GM21737 (cell line): ENCODE results near the gene IKZF3.
"Not testable (repeated sequence)": the region's sequence is repeated elsewhere in the genome, so short reads cannot be mapped to it uniquely, and the experiment has no call there.

Source experiments
- ATAC-seq: cut with Tn5 transposase; IDR thresholded peaks from one replicate; pipeline ENCODE4 v1.9.1; 2021; ENCODE audit warnings: mild to moderate bottlenecking, moderate library complexity; ENCODE audit not compliant: unreplicated experiment

The IKZF3 gene

GRCh38 chr17:39757176-39757662 lies 106.9 kb downstream of the IKZF3 start:
- ATAC-seq: no peak

- no peak for ATAC-seq
Observed at GRCh38 chr17:39756380-39757079, 107.6 kb downstream of the IKZF3 start.

GRCh38 chr17:39755554-39756379 lies 108.3 kb downstream of the IKZF3 start:
- no peak for ATAC-seq

GRCh38 chr17:39754958-39755553 lies 109.1 kb downstream of the IKZF3 start:
- ATAC-seq: no peak

GRCh38 chr17:39754161-39754957 lies 109.8 kb downstream of the IKZF3 start:
- ATAC-seq: peak; percentile 55

- peak; percentile 18 for ATAC-seq
Observed at GRCh38 chr17:39753514-39754160, 110.5 kb downstream of the IKZF3 start.

- ATAC-seq: no peak
Observed at GRCh38 chr17:39752241-39752881, 111.8 kb downstream of the IKZF3 start.

- no peak for ATAC-seq
Observed at GRCh38 chr17:39751637-39752036, 112.5 kb downstream of the IKZF3 start.

- no peak for ATAC-seq
Observed at GRCh38 chr17:39751016-39751543, 113.0 kb downstream of the IKZF3 start.

- ATAC-seq: no peak
Observed at GRCh38 chr17:39750131-39751015, 113.7 kb downstream of the IKZF3 start.

- not testable (repeated sequence) for ATAC-seq
Observed at GRCh38 chr17:39748444-39749034, 115.6 kb downstream of the IKZF3 start.

- ATAC-seq: no peak
Observed at GRCh38 chr17:39747745-39748144, 116.4 kb downstream of the IKZF3 start.

GRCh38 chr17:39746145-39746461 lies 118.0 kb downstream of the IKZF3 start:
- no peak for ATAC-seq

GRCh38 chr17:39745335-39746144 lies 118.6 kb downstream of the IKZF3 start:
- ATAC-seq: no peak

- ATAC-seq: no peak
Observed at GRCh38 chr17:39744836-39745215, 119.3 kb downstream of the IKZF3 start.

- ATAC-seq: no peak
Observed at GRCh38 chr17:39744075-39744835, 119.9 kb downstream of the IKZF3 start.
